H9 (cell line): Measurements from ENCODE around the gene CISD3. TPM values are rescaled to one million over a fixed set of nuclear protein-coding genes. Genes with fewer than 3 reads are reported as not detected.

Source experiments
- DNase-seq: peaks from one replicate; pipeline ENCODE4 v3.0.0-alpha.2; 2017
- H2AFZ ChIP-seq: one replicate; pipeline ENCODE4 v1.6.1; 2013; ENCODE audit warnings: mild to moderate bottlenecking, low read length, control low read depth, moderate library complexity
- H2AK5ac ChIP-seq: 2 replicates; pipeline ENCODE4 v1.6.1; 2013; ENCODE audit warnings: low read length, control low read depth, mixed read lengths; ENCODE audit not compliant: insufficient read length
- H2BK120ac ChIP-seq: one replicate; pipeline ENCODE4 v1.6.1; 2013; ENCODE audit warnings: low read depth, mild to moderate bottlenecking, low read length, control low read depth, inconsistent platforms; ENCODE audit not compliant: poor library complexity, severe bottlenecking
- H2BK12ac ChIP-seq: 2 replicates; pipeline ENCODE4 v1.6.1; 2013; ENCODE audit warnings: low read length, control low read depth, mixed read lengths, low read depth; ENCODE audit not compliant: insufficient read length
- H2BK15ac ChIP-seq: 2 replicates; pipeline ENCODE4 v1.6.1; 2013; ENCODE audit warnings: low read depth, low read length, control low read depth
- H2BK20ac ChIP-seq: one replicate; pipeline ENCODE4 v1.6.1; 2013; ENCODE audit warnings: low read depth, mild to moderate bottlenecking, low read length, control low read depth, inconsistent platforms; ENCODE audit not compliant: poor library complexity, severe bottlenecking
- H2BK5ac ChIP-seq: 2 replicates; pipeline ENCODE4 v1.6.1; 2013; ENCODE audit warnings: low read length, control low read depth, mixed read lengths; ENCODE audit not compliant: insufficient read length
- H3K14ac ChIP-seq: 2 replicates; pipeline ENCODE4 v1.6.1; 2013; ENCODE audit warnings: low read length, control low read depth; ENCODE audit not compliant: insufficient read depth
- H3K18ac ChIP-seq: 2 replicates; pipeline ENCODE4 v1.6.1; 2013; ENCODE audit warnings: low read depth, mild to moderate bottlenecking, mixed read lengths, low read length, control low read depth; ENCODE audit not compliant: insufficient read length
- H3K23ac ChIP-seq: 2 replicates; pipeline ENCODE4 v1.6.1; 2013; ENCODE audit warnings: low read length, control low read depth, mixed read lengths, low read depth; ENCODE audit not compliant: insufficient read length
- H3K23me2 ChIP-seq: 2 replicates; pipeline ENCODE4 v1.6.1; 2013; ENCODE audit warnings: low read depth, mild to moderate bottlenecking, mixed read lengths, low read length, control low read depth; ENCODE audit not compliant: insufficient read length, poor library complexity, severe bottlenecking
- H3K27ac ChIP-seq: 2 replicates; pipeline ENCODE4 v1.5.1; 2013; ENCODE audit warnings: low read length, control low read depth, mixed read lengths, low read depth; ENCODE audit not compliant: insufficient read length
- H3K27me3 ChIP-seq: 2 replicates; pipeline ENCODE4 v1.6.1; 2013; ENCODE audit warnings: low read length, control low read depth, inconsistent platforms; ENCODE audit not compliant: insufficient read depth
- H3K4ac ChIP-seq: 2 replicates; pipeline ENCODE4 v1.6.1; 2013; ENCODE audit warnings: low read depth, mild to moderate bottlenecking, control low read depth, inconsistent platforms, low read length, moderate library complexity
- H3K4me1 ChIP-seq: 2 replicates; pipeline ENCODE4 v1.6.1; 2013; ENCODE audit warnings: low read length, control low read depth, inconsistent platforms; ENCODE audit not compliant: insufficient read depth
- H3K4me2 ChIP-seq: 2 replicates; pipeline ENCODE4 v1.6.1; 2013; ENCODE audit warnings: low read length, control low read depth, mixed read lengths; ENCODE audit not compliant: insufficient read length, insufficient read depth
- H3K56ac ChIP-seq: 2 replicates; pipeline ENCODE4 v1.6.1; 2013; ENCODE audit warnings: low read depth, mild to moderate bottlenecking, mixed read lengths, low read length, control low read depth; ENCODE audit not compliant: insufficient read length
- H3K79me1 ChIP-seq: 2 replicates; pipeline ENCODE4 v1.6.1; 2013; ENCODE audit warnings: low read depth, mild to moderate bottlenecking, moderate library complexity, low read length, control low read depth, inconsistent platforms; ENCODE audit not compliant: insufficient read depth, poor library complexity, severe bottlenecking
- H3K79me2 ChIP-seq: 2 replicates; pipeline ENCODE4 v1.6.1; 2013; ENCODE audit warnings: low read length, control low read depth, inconsistent platforms; ENCODE audit not compliant: insufficient read depth
- H3K9ac ChIP-seq: 2 replicates; pipeline ENCODE4 v1.6.1; 2013; ENCODE audit warnings: low read length, control low read depth, mixed read lengths; ENCODE audit not compliant: insufficient read length; ENCODE audit errors: extremely low read depth
- H3K9me3 ChIP-seq: one replicate; pipeline ENCODE4 v1.6.1; 2013; ENCODE audit warnings: low read depth, low read length, inconsistent platforms; ENCODE audit not compliant: control insufficient read depth
- H3T11ph ChIP-seq: one replicate; pipeline ENCODE4 v1.6.1; 2013; ENCODE audit warnings: mild to moderate bottlenecking, low read length, control low read depth, inconsistent platforms
- H4K20me1 ChIP-seq: one replicate; pipeline ENCODE4 v1.6.1; 2013; ENCODE audit not compliant: control insufficient read depth, insufficient read length, insufficient read depth
- H4K5ac ChIP-seq: 2 replicates; pipeline ENCODE4 v1.6.1; 2013; ENCODE audit warnings: low read depth, mild to moderate bottlenecking, mixed read lengths, low read length, control low read depth; ENCODE audit not compliant: insufficient read length
- H4K8ac ChIP-seq: replicated peaks from 2 replicates; pipeline ENCODE4 v1.6.1; 2013; ENCODE audit warnings: low read length, control low read depth, mixed read lengths, low read depth; ENCODE audit not compliant: insufficient read length
- H4K91ac ChIP-seq: 2 replicates; pipeline ENCODE4 v1.6.1; 2013; ENCODE audit warnings: low read depth, mild to moderate bottlenecking, moderate library complexity, mixed read lengths, low read length, control low read depth; ENCODE audit not compliant: insufficient read length
- H3K27ac Mint-ChIP-seq, 3 experiments: 2 replicates in 2 of 3; 3 replicates in 1 of 3; pipeline ENCODE4 v1.8.0; 2020 to 2021; ENCODE audit warnings: mixed read lengths in 3 of 3, mild to moderate bottlenecking in 1 of 3, moderate library complexity in 1 of 3
- H3K27me3 Mint-ChIP-seq: 2 replicates; pipeline ENCODE4 v1.8.0; 2021; ENCODE audit warnings: low read depth, mild to moderate bottlenecking, moderate library complexity, mixed read lengths
- H3K36me3 Mint-ChIP-seq, 3 experiments: 2 replicates in 2 of 3; 3 replicates in 1 of 3; pipeline ENCODE4 v1.8.0; 2020 to 2021; ENCODE audit warnings: low read depth in 3 of 3, mixed read lengths in 3 of 3; ENCODE audit not compliant: insufficient read depth in 1 of 3
- H3K4me1 Mint-ChIP-seq, 2 experiments: 2 replicates each; pipeline ENCODE4 v1.8.0; 2020; ENCODE audit warnings: mixed read lengths in 2 of 2
- H3K4me3 Mint-ChIP-seq, 2 experiments: 2 replicates in 1 of 2; 3 replicates in 1 of 2; pipeline ENCODE4 v1.8.0; 2020 to 2021; ENCODE audit warnings: mild to moderate bottlenecking in 2 of 2, mixed read lengths in 2 of 2, moderate library complexity in 1 of 2
- H3K9me3 Mint-ChIP-seq, 2 experiments: 2 replicates in 1 of 2; 3 replicates in 1 of 2; pipeline ENCODE4 v1.8.0; 2020; ENCODE audit warnings: mild to moderate bottlenecking in 2 of 2, mixed read lengths in 2 of 2, moderate library complexity in 1 of 2
- CTCF ChIP-seq: fragments of 200-600 bp; sonication (generic); conservative IDR thresholded peaks from 3 replicates; pipeline ENCODE4 v1.8.0; 2021; ENCODE audit warnings: antibody characterized with exemption, mild to moderate bottlenecking
- WGBS: extraction: QIAGEN DNeasy Blood & Tissue Kit; methylation state at CpG from one replicate; pipeline ENCODE4 v1.1.7; 2013; ENCODE audit warnings: missing lambda C conversion rate, low lambda C conversion rate, mixed read lengths; ENCODE audit not compliant: insufficient read length; ENCODE audit errors: extremely low coverage; 5-methylcytosine and 5-hydroxymethylcytosine counted together
- total RNA-seq: library from RNA; stranded (reverse); gene quantifications from 2 replicates; pipeline ENCODE4 v1.2.1, GENCODE V29; 2021

Gene CISD3
- total RNA-seq, 1 experiment from 2014 or later: 10.7 TPM

GRCh38 chr17:38746004-38746848 lies 16.1 kb downstream of the CISD3 start:
- Histone ChIP-seq H2BK5ac (no peak overlapping the region), H2AFZ (no peak overlapping the region), H3K14ac (no peak overlapping the region), H3K27ac (no peak overlapping the region), H3T11ph (no peak overlapping the region), H2BK12ac (no peak overlapping the region), H3K9ac (no peak overlapping the region), H3K23ac (no peak overlapping the region), H3K4me2 (peak overlapping the region; percentile 70), H4K20me1 (no peaks in the 10 kb centered on the region), H3K9me3 (no peaks in the 10 kb centered on the region), H3K27me3 (no peaks in the 10 kb centered on the region), H2BK120ac (no peak overlapping the region), H3K56ac (no peak overlapping the region), H2BK20ac (no peak overlapping the region), H3K23me2 (peaks cover 42% of the 10 kb centered on the region), H4K5ac (no peak overlapping the region), H2AK5ac (no peak overlapping the region), H3K18ac (no peak overlapping the region), H3K79me2 (peaks cover 53% of the 10 kb centered on the region), H4K8ac (no peak overlapping the region), H2BK15ac (no peak overlapping the region), H3K4me1 (peaks cover 5% of the 10 kb centered on the region; the same call in 1 of the 2 replicates), H3K4ac (no peak overlapping the region), H3K79me1 (peaks cover 5% of the 10 kb centered on the region), H4K91ac (no peak overlapping the region)
- Mint-ChIP-seq H3K36me3 (peaks cover 0 to 18% (median 14%) of the 10 kb centered on the region in 3 experiments; a peak in 6 of 7 replicates), H3K27ac (peak overlapping the region; percentile 4 to 82 (median 81); a peak in 4 of 7 replicates), H3K4me3 (peak overlapping the region; percentile 97), H3K27me3 (peaks cover 11% of the 10 kb centered on the region), H3K9me3 (no peaks in the 10 kb centered on the region; a peak in 1 of 5 replicates), H3K4me1 (peaks cover 56 to 64% of the 10 kb centered on the region in 2 experiments)
- no peak for DNase-seq
- no peak for TF ChIP-seq CTCF
- no CpG with 5 or more reads among the region's 8 CpGs for WGBS
